A204.1 (cell line): ENCODE measurements around the gene KLF16.

Experiments used
- FAIRE-seq: peaks from 2 replicates; lab custom pipeline; 2012; peaks lifted over from hg19 to GRCh38; lab: Jason Lieb, UNC

Gene KLF16

GRCh38 chr19:1867349-1867724, 4.0 kb upstream of the KLF16 start:
- no peak for FAIRE-seq

GRCh38 chr19:1866693-1867348, 3.4 kb upstream of the KLF16 start:
- no peak for FAIRE-seq

GRCh38 chr19:1865172-1866010, 2.0 kb upstream of the KLF16 start:
- FAIRE-seq = no peak

- FAIRE-seq = no peak
Measured at GRCh38 chr19:1864480-1865171, 1.2 kb upstream of the KLF16 start.

GRCh38 chr19:1863638-1864479, 480 bp upstream of the KLF16 start:
- no peak for FAIRE-seq

- FAIRE-seq = no peak
Measured at GRCh38 chr19:1862424-1863327, 703 bp downstream of the KLF16 start.

GRCh38 chr19:1862068-1862423, 1.3 kb downstream of the KLF16 start:
- FAIRE-seq = no peak

- FAIRE-seq = no peak
Measured at GRCh38 chr19:1861599-1862031, 1.8 kb downstream of the KLF16 start.

- FAIRE-seq = no peak
Measured at GRCh38 chr19:1860821-1861598, 2.4 kb downstream of the KLF16 start.

- FAIRE-seq = no peak
Measured at GRCh38 chr19:1860042-1860775, 3.2 kb downstream of the KLF16 start.

- FAIRE-seq = no peak
Measured at GRCh38 chr19:1859331-1859781, 4.0 kb downstream of the KLF16 start.

GRCh38 chr19:1858412-1859081, 4.8 kb downstream of the KLF16 start:
- no peak for FAIRE-seq

- FAIRE-seq = no peak
Measured at GRCh38 chr19:1857648-1858326, 5.6 kb downstream of the KLF16 start.

- no peak for FAIRE-seq
Measured at GRCh38 chr19:1856698-1857603, 6.4 kb downstream of the KLF16 start.

GRCh38 chr19:1856345-1856697, 7.1 kb downstream of the KLF16 start:
- no peak for FAIRE-seq

- no peak for FAIRE-seq
Measured at GRCh38 chr19:1855828-1856255, 7.5 kb downstream of the KLF16 start.

GRCh38 chr19:1855040-1855827, 8.1 kb downstream of the KLF16 start:
- FAIRE-seq = no peak
